Left cardiac atrium (tissue), 4 donors: Measurements from ENCODE around the gene SRGAP2. TPM values are rescaled to one million over a fixed set of nuclear protein-coding genes. Genes with fewer than 3 reads are reported as not detected.
A peak's percentile ranks its signal among the peaks of the same experiment; 100 is the strongest.
"Not testable (repeated sequence)": the region's sequence is repeated elsewhere in the genome, so short reads cannot be mapped to it uniquely, and the experiment has no call there.

Experiments used
- ATAC-seq, 2 donors: fragments of 200-7000 bp; cut with Tn5 transposase; one replicate each; pipeline ENCODE4 v1.9.1; 2020; ENCODE audit warnings: mild to moderate bottlenecking in 2 of 2, moderate library complexity in 2 of 2
- DNase-seq: peaks from one replicate; pipeline ENCODE4 v3.0.0-alpha.2; 2020
- intact Hi-C, 2 donors: fragments of 100-400 bp; cut with DNase I; formaldehyde crosslinking; loops; one replicate each; pipeline versions ENCODE4 v1.14.1 to v1.15.1; 2022 to 2023
- total RNA-seq, 2 donors: library from RNA; stranded (reverse); fragmentation: NEBNext Ultra II Directional; extraction: Animal tissue kit (Norgen Biotek cat#: 25700); gene quantifications; one replicate each; pipeline ENCODE4 v1.2.1, GENCODE V29; 2021
- donor health status: DM: no; HTN: yes; CAD: no.
- donor health status: DM: no; HTN: yes; CAD: no; lungs with severe emphysema.
- donor health status: DM: yes; HTN: yes; CAD: no.
- donor health status: Dilated cardiomyopathy.

The SRGAP2 gene
- total RNA-seq, 2 donors from 2014 or later: 31.3 to 31.9 TPM

DNA sequence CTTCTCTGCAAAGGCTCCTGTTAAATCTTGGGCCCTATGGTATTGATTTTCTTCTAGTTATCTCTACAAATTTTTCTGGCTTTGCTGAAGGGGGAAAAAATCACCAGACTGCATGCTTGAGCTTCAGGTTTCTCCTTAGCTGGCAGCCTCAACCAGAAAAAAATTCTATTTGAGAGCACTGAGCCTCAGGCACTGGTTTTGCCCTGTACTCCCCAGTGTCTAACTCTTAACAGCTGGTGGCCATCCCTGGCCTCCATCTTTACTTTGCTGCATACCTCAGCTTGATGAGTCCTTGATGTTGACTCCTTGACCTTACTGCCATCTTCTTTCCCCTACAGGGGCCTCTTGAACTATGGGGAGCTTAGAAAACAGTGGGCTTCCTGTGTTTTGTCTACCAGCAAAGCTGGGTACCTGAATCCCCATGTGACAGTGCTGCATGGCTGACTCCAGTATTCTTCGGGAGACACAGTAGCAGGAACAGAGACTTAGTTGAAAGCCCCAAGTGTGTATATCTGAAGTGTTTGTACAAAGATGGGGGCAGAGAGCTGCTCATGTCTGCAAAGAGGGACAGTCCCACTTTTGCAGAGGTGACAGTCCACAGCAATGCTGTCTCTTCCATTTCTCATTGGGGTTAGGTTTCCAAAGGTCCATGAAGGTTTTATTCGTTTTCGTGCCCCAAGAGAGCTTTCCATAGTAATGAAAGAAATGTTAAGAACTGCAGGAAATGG is 31.0 kb downstream of the SRGAP2 start:
- ATAC-seq, intact Hi-C loops, DNase-seq: not testable (repeated sequence)

DNA sequence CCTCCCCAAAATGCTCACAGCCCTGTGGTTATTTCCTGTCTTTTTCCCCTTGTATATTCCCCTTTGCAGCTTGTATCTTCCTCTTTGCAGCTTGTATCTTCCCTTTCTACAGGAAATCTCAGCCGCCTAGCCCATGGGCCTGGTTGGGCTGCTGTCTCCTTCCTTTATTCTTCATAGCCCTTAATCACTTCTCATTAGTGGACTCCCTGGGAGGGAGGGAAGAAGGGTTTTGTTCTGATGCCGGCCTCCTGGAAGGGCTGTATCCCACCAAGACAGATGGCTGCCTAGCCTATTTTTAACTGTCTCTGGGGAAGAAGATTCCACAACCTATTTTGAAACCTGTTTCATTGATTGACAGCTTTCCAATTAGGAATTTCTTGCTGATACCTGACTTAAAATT is 31.8 kb downstream of the SRGAP2 start:
- DNase-seq, ATAC-seq, intact Hi-C loops: not testable (repeated sequence)

DNA sequence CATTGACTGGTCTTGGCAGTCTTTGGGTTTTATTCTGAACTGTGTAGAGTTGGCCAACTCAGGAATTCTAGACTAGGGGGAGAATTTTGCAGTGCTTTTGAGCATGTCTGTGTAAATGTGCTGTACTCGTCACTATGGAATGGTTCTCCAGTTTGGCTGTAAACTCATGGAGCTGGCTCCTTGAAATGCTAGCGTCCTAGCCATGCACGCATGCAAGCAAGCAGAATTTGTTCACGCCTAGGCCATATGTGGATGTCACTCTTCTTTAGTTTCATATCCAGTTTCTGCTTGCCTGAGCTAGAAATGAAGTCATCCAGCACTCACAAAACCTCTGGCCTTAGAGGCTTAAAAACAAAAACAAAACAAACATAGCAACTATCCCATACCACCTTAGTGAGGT is 36.9 kb downstream of the SRGAP2 start:
- intact Hi-C loops, DNase-seq: not testable (repeated sequence)
- ATAC-seq: peak in 1 of 2 donors; percentile 33

DNA sequence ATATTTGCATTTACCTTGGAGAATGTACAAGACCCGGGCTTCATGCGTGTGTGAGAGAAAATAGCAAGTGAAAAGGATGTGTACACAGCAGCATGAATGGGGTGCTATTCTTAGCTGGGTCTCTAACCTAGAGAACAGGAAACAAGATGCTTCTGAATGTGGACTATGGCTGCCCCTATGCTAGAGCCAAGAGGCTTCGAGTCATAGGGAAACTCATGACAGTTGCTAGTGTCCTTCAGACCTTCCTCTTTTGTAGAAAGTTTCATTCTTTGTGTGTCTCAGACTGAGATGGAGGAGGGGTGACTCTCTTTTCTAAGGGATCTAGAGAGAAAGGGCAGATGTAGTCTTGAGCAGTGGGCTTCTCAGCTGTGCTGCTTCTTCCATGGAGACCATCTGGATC is 40.0 kb downstream of the SRGAP2 start:
- ATAC-seq: peak; percentile 64 to 81
- intact Hi-C loops, DNase-seq: not testable (repeated sequence)

DNA sequence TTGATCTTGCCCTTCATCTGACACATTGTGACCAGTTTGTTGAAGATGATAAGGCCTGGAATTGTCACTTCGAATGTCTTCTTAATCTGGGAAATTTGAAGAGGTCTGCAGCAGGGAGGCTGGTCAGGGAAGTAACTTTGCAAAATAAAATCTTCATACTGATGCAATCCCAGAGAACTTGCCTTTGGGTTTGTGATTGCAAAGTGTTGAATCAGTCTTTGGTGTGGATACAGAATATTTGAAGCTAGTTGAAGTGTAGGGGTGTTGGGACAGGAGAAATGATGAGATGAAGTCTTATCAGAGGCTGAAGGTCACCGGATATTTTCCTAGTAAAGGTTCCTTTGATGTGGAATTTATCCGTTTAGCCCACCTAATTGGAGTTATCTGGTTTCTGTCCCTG is 42.1 kb downstream of the SRGAP2 start:
- ATAC-seq, DNase-seq, intact Hi-C loops: not testable (repeated sequence)

DNA sequence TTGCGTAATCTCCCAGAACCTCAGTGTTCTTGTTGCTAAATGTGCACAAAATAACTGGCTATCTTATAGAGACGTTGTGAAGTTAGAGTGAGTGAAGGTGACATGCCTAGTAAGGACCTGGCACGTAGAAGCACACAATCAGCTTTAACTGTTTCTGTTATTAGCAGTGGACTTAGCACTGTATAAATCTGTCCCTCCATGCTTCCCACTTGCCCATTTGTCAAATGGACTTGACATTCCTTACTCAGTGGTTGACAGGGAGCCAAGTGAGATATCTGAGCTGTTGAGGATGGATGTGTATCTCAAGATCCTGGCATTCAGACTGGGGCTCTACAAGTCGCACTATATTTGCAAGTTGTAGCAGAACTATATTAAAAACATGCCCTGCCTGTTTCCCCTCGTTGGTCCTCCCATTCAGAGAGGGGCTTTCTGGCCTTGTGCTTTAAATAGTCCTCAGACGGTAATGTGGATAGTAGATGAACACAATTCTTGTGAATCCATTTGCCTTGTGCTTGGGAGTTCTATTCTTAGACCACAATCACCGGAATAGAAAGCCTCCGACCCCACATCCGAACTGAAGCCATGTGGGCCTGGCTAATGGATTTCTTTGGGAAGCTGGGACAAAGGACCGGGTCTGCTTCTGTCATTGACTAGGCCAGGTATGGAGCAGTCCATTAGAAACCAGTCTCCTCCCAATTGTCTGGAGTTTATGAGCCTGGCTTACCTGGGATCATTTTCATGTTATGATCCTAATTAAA is 43.0 kb downstream of the SRGAP2 start:
- DNase-seq, intact Hi-C loops: not testable (repeated sequence)
- ATAC-seq: peak; percentile 54 to 65

DNA sequence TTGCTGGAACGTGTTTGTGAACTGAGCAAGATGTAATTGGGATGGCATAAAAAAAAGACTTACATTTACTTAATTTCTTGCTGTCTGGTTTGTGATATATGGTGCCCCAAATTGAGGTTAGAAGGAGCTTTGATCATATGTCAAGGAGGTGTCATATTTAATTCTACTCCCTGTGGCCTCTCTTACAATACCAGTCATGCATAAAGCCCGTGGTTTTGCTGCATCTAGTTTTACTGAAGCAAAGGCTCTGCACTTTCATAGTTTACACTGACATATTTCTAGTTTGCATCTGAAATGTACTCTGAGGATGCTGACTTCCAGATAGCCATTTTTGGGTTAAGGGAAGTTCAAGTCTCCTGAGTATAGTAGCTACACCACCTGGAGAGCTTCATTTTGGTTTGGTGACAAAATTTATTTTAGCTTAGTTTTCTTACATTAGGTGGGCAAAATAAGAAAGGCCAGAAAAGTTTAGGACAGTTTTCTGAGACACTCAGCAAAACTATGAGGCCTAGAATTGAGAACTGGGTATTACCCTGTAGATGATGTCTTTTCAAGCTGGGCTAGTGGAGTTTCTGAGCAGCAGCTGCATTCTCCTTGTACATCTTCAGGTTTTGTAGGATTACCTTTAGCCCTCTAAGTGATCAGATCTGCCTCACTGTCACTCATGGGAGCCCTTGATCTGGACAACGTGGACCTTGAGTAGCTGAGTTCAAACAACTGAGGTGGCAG is 47.8 kb downstream of the SRGAP2 start:
- DNase-seq, intact Hi-C loops: not testable (repeated sequence)

DNA sequence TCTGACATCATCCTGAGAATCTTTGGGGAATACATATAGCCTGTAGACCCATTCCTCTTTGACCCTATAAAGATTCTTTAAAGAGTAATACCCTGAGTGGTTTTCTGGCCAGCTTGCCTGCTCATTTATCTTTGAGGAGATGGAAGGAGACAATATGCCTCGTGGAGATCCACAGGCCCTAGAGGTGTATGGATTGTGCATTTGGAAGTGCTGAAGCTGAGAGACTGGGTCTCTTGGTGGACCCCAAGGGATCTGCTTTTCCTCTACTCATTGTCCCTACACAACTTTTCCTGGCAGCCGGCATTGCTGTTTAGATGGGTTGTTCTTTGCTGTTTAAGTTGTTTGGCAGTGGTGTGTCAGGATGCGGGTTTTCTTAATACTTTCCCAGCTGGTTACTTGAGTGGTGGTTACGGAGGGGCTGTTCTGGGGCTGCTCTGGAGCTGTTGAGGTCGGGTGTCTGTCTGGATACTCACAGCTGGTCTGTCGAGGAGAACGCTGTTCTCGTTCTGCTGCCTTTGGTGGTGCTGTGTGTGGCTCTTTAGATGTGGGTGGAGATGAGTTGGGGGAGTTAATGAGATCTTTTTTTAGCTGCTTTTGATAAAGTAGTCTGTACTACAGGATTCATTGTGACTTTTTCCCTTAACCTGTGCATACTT is 49.5 kb downstream of the SRGAP2 start:
- intact Hi-C loops, ATAC-seq: not testable (repeated sequence)

More for the DNA sequence above, 47.8 kb downstream of the SRGAP2 start:
- ATAC-seq: not testable (repeated sequence)

More for the DNA sequence above, 49.5 kb downstream of the SRGAP2 start:
- not testable (repeated sequence) for DNase-seq

Other genes with a start within 250 kb of the SRGAP2 start
- gene RAB7B, start 200.1 kb upstream of the SRGAP2 start, total RNA-seq: 1 to 10 TPM; 2.4 to 4.5 TPM
- gene CTSE, start 179.6 kb upstream of the SRGAP2 start, total RNA-seq: not detected
- gene RHEX, start 150.4 kb upstream of the SRGAP2 start, total RNA-seq: 1 to 10 TPM in 1 of 2 donors, under 1 TPM in 1; 0.71 to 1.8 TPM
- not detected for gene AVPR1B, start 86.2 kb upstream of the SRGAP2 start, total RNA-seq
- 1 to 10 TPM; 1.5 to 2.0 TPM for gene FAM72A, start 702 bp upstream of the SRGAP2 start, total RNA-seq